GM12878 (cell line): ENCODE data around the gene RRAGD. TPM values are rescaled to one million over a fixed set of nuclear protein-coding genes. Genes with fewer than 3 reads are reported as not detected.

Experiments used
- ATF7 ChIP-seq: fragments of 450-650 bp; IDR thresholded peaks from 2 replicates; pipeline ENCODE4 v1.6.1; 2016; ENCODE audit warnings: low read depth, mild to moderate bottlenecking
- BCL11A ChIP-seq: IDR thresholded peaks from 2 replicates; pipeline ENCODE4 v1.6.1; 2011; ENCODE audit warnings: low read depth, low read length
- CHD2 ChIP-seq: IDR thresholded peaks from 2 replicates; pipeline ENCODE4 v1.6.1; 2011; ENCODE audit warnings: low read depth, low read length, improper control_type of control experiment, borderline replicate concordance
- DPF2 ChIP-seq: fragments of 450-650 bp; IDR thresholded peaks from 2 replicates; pipeline ENCODE4 v1.6.1; 2017; ENCODE audit warnings: mild to moderate bottlenecking
- EGR1 ChIP-seq, 2 experiments: IDR thresholded peaks; 1 replicate in 1 of 2; 2 replicates in 1 of 2; pipeline ENCODE4 v1.6.1; 2011 to 2012; ENCODE audit warnings: low read depth in 2 of 2, low read length in 2 of 2, borderline replicate concordance in 1 of 2, mild to moderate bottlenecking in 1 of 2, moderate library complexity in 1 of 2
- FOXM1 ChIP-seq: IDR thresholded peaks from 2 replicates; pipeline ENCODE4 v1.6.1; 2012; ENCODE audit warnings: low read depth, mild to moderate bottlenecking, inconsistent platforms, low read length, moderate library complexity
- GABPA ChIP-seq: IDR thresholded peaks from 2 replicates; pipeline ENCODE4 v1.6.1; 2014; ENCODE audit warnings: antibody characterized with exemption, low read depth, mild to moderate bottlenecking, inconsistent platforms
- JUND ChIP-seq: IDR thresholded peaks from 2 replicates; pipeline ENCODE4 v1.6.1; 2012; ENCODE audit warnings: low read depth, mild to moderate bottlenecking, low read length, improper control_type of control experiment, moderate library complexity
- KAT2A ChIP-seq: conservative IDR thresholded peaks from 2 replicates; pipeline ENCODE4 v1.6.1; 2011; ENCODE audit warnings: low read depth, low read length; ENCODE audit not compliant: control insufficient read depth
- KLF5 ChIP-seq: fragments of 450-650 bp; IDR thresholded peaks from 2 replicates; pipeline ENCODE4 v1.6.1; 2014; ENCODE audit warnings: mild to moderate bottlenecking; ENCODE audit not compliant: partially characterized antibody
- MTA2 ChIP-seq: fragments of 450-650 bp; IDR thresholded peaks from 2 replicates; pipeline ENCODE4 v1.6.1; 2016; ENCODE audit warnings: low read depth, mild to moderate bottlenecking, moderate library complexity
- POLR2A ChIP-seq: IDR thresholded peaks from 2 replicates; pipeline ENCODE4 v1.6.1; 2011; ENCODE audit warnings: low read depth, mild to moderate bottlenecking, low read length
- SMARCA5 ChIP-seq: fragments of 450-650 bp; IDR thresholded peaks from 2 replicates; pipeline ENCODE4 v1.6.1; 2017; ENCODE audit warnings: mild to moderate bottlenecking
- SREBF2 ChIP-seq: IDR thresholded peaks from 2 replicates; pipeline ENCODE4 v1.6.1; 2012; ENCODE audit warnings: mild to moderate bottlenecking, low read length
- TAF1 ChIP-seq: IDR thresholded peaks from 2 replicates; pipeline ENCODE4 v1.6.1; 2011; ENCODE audit warnings: mild to moderate bottlenecking, low read depth, low read length, borderline replicate concordance
- TARDBP ChIP-seq: IDR thresholded peaks from 2 replicates; pipeline ENCODE4 v1.6.1; 2016; ENCODE audit warnings: borderline replicate concordance
- TBL1XR1 ChIP-seq: IDR thresholded peaks from 2 replicates; pipeline ENCODE4 v1.6.1; 2012; ENCODE audit warnings: low read depth, low read length, improper control_type of control experiment
- ZNF24 ChIP-seq: fragments of 450-650 bp; IDR thresholded peaks from 2 replicates; pipeline ENCODE4 v1.6.1; 2017; ENCODE audit warnings: antibody characterized with exemption, mild to moderate bottlenecking
- polyA plus RNA-seq, 11 experiments: library from polyadenylated mRNA; depleted of rRNA in 4 of 11; unstranded in 6 of 11; stranded (reverse) in 5 of 11; fragments of >200 nt; fragmentation: Nextera tagmentation in 4 of 11; fragmentation: Illumina TruSeq in 1 of 11; extraction: Ambion mirVana in 4 of 11; extraction: Trizol in 1 of 11; gene quantifications; 1 replicate in 1 of 11; 2 replicates in 10 of 11; pipeline versions ENCODE4 v1.2.1 to v1.2.3, GENCODE V29; 2011 to 2016; ENCODE audit warnings: inconsistent platforms in 2 of 11, missing spikeins in 2 of 11, low read depth in 1 of 11
- total RNA-seq, 4 experiments: library from RNA; depleted of rRNA in 3 of 4; stranded (reverse); fragments of >200 nt in 3 of 4; fragmentation: Illumina TruSeq in 1 of 4; extraction: Trizol in 1 of 4; gene quantifications; 2 replicates each; pipeline versions ENCODE4 v1.2.1 to v1.2.3, GENCODE V29; 2013 to 2021
- TF ChIP-seq, protein P1 (sequence below): fragments of 450-650 bp; formaldehyde crosslinking; IDR thresholded peaks from 2 replicates; pipeline ENCODE4 v1.5.0; 2022; ENCODE audit warnings: mild to moderate bottlenecking, missing genetic modification characterization
- TF ChIP-seq, protein P2 (sequence below): IDR thresholded peaks from 2 replicates; pipeline ENCODE4 v1.6.1; 2012; ENCODE audit warnings: low read depth, low read length, improper control_type of control experiment
- TF ChIP-seq, protein P3 (sequence below): IDR thresholded peaks from 2 replicates; pipeline ENCODE4 v1.6.1; 2011; ENCODE audit warnings: borderline replicate concordance, low read depth, mild to moderate bottlenecking, moderate library complexity, mixed read lengths, low read length; ENCODE audit not compliant: insufficient read depth; ENCODE audit errors: extremely low read length
- TF ChIP-seq, protein P4 (sequence below): IDR thresholded peaks from 2 replicates; pipeline ENCODE4 v1.6.1; 2011; ENCODE audit warnings: low read depth, mild to moderate bottlenecking, low read length, moderate library complexity, borderline replicate concordance; ENCODE audit errors: extremely low read depth
- TF ChIP-seq, protein P5 (sequence below): fragments of 450-650 bp; IDR thresholded peaks from 2 replicates; pipeline ENCODE4 v1.6.1; 2017; ENCODE audit warnings: low read depth, mild to moderate bottlenecking, moderate library complexity

The RRAGD gene
- total and polyA plus RNA-seq, 10 of the 15 experiments (the other 5 are each of a cell fraction or from before 2014, with no cell fraction given), result 4.6 to 17.4 (median 8.5) TPM

DNA sequence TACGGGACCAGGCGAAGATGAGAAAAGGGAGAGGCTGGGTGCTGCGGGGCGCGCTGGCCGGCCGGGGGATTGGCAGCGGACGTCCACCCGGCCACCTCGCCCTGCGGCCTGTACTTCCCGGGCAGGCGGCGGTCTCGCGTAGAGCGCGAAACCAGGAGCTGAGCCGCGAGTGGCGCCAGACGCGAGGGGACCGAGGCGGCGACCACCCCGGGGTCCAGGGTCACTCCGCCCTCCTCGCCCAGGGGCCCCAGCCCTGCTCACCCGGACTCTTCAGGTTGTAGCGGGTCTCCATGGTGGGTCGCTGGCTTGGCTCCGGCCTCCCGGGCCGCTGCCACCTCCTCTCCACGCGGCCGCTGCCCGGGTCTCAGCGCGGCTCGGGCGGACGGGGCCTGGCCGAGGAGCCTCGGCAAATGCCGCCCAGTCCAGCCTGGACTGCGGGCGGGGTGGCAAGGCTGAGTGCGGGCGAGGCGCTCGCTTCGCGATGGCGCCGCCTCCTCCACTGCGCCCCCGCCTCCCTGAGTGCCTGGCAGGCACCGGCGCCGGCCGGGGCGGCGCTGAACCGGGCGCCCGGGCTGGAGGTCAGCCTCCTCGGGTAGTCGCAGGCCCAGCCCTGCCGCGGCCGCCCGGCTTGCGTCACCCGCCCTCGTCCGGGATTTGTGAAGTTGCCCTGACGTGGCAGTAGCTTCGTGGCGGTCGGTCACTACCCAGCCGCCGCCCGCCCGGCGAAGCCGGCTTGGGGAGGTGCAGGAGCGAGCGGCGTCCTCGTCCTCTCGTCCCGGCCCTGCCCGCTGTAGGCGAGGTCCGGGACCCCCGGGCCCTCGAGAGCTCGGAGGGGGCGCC, 59.6 kb downstream of the RRAGD start, which contains the start of gene UBE2J1 (continued):
- TF ChIP-seq, protein P1, sequence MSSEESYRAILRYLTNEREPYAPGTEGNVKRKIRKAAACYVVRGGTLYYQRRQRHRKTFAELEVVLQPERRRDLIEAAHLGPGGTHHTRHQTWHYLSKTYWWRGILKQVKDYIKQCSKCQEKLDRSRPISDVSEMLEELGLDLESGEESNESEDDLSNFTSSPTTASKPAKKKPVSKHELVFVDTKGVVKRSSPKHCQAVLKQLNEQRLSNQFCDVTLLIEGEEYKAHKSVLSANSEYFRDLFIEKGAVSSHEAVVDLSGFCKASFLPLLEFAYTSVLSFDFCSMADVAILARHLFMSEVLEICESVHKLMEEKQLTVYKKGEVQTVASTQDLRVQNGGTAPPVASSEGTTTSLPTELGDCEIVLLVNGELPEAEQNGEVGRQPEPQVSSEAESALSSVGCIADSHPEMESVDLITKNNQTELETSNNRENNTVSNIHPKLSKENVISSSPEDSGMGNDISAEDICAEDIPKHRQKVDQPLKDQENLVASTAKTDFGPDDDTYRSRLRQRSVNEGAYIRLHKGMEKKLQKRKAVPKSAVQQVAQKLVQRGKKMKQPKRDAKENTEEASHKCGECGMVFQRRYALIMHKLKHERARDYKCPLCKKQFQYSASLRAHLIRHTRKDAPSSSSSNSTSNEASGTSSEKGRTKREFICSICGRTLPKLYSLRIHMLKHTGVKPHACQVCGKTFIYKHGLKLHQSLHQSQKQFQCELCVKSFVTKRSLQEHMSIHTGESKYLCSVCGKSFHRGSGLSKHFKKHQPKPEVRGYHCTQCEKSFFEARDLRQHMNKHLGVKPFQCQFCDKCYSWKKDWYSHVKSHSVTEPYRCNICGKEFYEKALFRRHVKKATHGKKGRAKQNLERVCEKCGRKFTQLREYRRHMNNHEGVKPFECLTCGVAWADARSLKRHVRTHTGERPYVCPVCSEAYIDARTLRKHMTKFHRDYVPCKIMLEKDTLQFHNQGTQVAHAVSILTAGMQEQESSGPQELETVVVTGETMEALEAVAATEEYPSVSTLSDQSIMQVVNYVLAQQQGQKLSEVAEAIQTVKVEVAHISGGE (CRISPR knock-in tag), result no peak
- peak; percentile 95 for TF ChIP-seq POLR2A
- no peak for TF ChIP-seq FOXM1
- TF ChIP-seq, protein P2, sequence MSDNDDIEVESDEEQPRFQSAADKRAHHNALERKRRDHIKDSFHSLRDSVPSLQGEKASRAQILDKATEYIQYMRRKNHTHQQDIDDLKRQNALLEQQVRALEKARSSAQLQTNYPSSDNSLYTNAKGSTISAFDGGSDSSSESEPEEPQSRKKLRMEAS, result 0 out of 2 replicates have a peak, but pooled peaks have one; percentile 5
- peak; percentile 80; the same call in 1 of the 2 replicates for TF ChIP-seq TAF1
- no peak for TF ChIP-seq MTA2
- TF ChIP-seq, protein P3, sequence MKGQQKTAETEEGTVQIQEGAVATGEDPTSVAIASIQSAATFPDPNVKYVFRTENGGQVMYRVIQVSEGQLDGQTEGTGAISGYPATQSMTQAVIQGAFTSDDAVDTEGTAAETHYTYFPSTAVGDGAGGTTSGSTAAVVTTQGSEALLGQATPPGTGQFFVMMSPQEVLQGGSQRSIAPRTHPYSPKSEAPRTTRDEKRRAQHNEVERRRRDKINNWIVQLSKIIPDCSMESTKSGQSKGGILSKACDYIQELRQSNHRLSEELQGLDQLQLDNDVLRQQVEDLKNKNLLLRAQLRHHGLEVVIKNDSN, result no peak
- no peak for TF ChIP-seq ATF7
- no peak for TF ChIP-seq CHD2
- TF ChIP-seq KAT2A, result no peak
- TF ChIP-seq GABPA, result no peak
- TF ChIP-seq TBL1XR1, result no peak
- TF ChIP-seq, protein P4, sequence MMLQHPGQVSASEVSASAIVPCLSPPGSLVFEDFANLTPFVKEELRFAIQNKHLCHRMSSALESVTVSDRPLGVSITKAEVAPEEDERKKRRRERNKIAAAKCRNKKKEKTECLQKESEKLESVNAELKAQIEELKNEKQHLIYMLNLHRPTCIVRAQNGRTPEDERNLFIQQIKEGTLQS, result no peak
- TF ChIP-seq, protein P5, sequence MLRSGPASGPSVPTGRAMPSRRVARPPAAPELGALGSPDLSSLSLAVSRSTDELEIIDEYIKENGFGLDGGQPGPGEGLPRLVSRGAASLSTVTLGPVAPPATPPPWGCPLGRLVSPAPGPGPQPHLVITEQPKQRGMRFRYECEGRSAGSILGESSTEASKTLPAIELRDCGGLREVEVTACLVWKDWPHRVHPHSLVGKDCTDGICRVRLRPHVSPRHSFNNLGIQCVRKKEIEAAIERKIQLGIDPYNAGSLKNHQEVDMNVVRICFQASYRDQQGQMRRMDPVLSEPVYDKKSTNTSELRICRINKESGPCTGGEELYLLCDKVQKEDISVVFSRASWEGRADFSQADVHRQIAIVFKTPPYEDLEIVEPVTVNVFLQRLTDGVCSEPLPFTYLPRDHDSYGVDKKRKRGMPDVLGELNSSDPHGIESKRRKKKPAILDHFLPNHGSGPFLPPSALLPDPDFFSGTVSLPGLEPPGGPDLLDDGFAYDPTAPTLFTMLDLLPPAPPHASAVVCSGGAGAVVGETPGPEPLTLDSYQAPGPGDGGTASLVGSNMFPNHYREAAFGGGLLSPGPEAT, result no peak
- no peak for TF ChIP-seq SREBF2
- TF ChIP-seq KLF5, result no peak
- peak; percentile 85 for TF ChIP-seq SMARCA5
- no peak for TF ChIP-seq TARDBP
- TF ChIP-seq ZNF24, result peak; percentile 58
- TF ChIP-seq EGR1 (IDR thresholded peaks at IDR 0.05; ENCODE audit: borderline replicate concordance in 1 of 2, low read depth in 2 of 2, low read length in 2 of 2), result peak in 1 of 2 experiments; percentile 61; a peak in 1 of 3 replicates
- TF ChIP-seq DPF2, result peak; percentile 91
- no peak for TF ChIP-seq BCL11A
- no peak for TF ChIP-seq JUND
